Measurements from ENCODE around the gene BACE1-AS.

DNA sequence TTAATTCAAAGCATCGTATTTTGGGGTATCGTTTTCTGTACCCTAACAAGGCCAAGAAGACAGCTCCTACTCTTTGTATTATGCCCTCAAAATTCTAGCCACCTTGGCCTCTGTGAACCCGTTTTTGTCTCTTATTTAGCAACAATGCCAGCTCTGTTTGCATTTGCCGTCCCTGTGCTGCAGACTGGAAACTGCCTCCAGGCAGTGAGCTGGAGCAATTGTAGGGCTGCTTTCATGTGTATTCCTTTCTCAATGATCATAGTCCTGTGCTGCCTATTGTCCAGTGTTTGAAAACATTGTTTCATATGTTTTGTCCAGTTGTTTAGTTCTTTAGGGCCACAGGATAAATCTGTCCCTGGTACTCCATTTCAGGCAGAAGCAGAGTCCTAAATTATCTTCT lies 19.9 kb upstream of the BACE1-AS start:
- TF ChIP-seq, protein P1, sequence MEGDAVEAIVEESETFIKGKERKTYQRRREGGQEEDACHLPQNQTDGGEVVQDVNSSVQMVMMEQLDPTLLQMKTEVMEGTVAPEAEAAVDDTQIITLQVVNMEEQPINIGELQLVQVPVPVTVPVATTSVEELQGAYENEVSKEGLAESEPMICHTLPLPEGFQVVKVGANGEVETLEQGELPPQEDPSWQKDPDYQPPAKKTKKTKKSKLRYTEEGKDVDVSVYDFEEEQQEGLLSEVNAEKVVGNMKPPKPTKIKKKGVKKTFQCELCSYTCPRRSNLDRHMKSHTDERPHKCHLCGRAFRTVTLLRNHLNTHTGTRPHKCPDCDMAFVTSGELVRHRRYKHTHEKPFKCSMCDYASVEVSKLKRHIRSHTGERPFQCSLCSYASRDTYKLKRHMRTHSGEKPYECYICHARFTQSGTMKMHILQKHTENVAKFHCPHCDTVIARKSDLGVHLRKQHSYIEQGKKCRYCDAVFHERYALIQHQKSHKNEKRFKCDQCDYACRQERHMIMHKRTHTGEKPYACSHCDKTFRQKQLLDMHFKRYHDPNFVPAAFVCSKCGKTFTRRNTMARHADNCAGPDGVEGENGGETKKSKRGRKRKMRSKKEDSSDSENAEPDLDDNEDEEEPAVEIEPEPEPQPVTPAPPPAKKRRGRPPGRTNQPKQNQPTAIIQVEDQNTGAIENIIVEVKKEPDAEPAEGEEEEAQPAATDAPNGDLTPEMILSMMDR (IDR thresholded peaks at IDR 0.05), result no peak
- no peak for TF ChIP-seq POLR2A (IDR thresholded peaks at IDR 0.05)

Data from tibial nerve (tissue), 3 donors.